Measurements from ENCODE around the gene UBE2L3. TPM values are rescaled to one million over a fixed set of nuclear protein-coding genes. Genes with fewer than 3 reads are reported as not detected.
"Not testable (repeated sequence)": the region's sequence is repeated elsewhere in the genome, so short reads cannot be mapped to it uniquely, and the experiment has no call there.

The UBE2L3 gene
- total and polyA plus RNA-seq, 2 donors (not counting 1 experiment from before 2014, with no cell fraction given): 13.5 to 30.9 TPM

DNA sequence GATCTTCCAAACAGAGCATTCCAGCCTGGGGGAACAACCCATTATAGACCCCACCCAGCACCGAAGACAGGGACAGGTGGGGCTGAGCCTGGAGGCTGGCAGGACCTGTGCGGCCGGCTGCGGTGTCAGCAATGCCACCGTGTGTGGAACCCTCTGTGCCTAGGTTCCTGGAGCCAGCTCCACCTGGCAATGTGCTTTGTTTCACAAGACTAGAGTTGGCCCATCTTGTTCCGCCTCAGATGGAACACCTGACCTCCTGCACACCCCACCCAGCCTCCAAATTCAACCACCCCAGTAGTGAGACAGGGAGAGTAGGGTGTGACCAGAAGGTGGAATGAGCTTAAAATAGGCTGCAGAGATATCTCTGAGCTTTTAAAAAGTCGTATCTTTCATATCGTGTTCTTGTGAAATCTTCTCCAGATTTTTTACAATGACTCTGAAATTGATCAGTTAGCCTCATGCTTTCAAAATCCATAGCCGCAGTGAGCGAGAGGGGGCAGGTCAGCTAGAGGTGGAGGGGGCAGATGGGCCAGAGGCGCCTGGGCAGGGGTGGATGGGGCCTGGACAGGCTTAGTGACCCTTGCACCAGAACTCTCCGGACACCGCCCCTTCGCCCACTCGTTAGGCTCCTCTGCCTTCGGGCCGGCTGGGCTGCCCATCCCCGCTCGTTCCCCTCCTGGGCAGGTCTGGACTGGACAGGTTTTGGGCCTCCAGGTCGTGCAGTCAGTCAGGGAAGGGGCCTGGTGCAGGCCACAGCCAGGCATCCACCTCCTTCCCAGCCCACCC, 34.5 kb upstream of the UBE2L3 start:
- CTCF ChIA-PET; H3K9me3 ChIP-seq (ENCODE audit: control extremely low read depth in 1 of 3, control insufficient read depth in 2 of 3, insufficient read depth in 1 of 3, low read length in 2 of 3); H3K9me3 Mint-ChIP-seq (ENCODE audit: insufficient read depth); H3K9ac ChIP-seq (ENCODE audit: low read length); H3K27me3 ChIP-seq (replicated peaks in 1 of 4; ENCODE audit: control extremely low read depth in 1 of 4, control insufficient read depth in 3 of 4, insufficient read depth in 4 of 4, low read length in 3 of 4); POLR2A ChIA-PET; H2AFZ ChIP-seq (ENCODE audit: insufficient read depth, low read depth, low read length, poor library complexity, severe bottlenecking); H3K27ac Mint-ChIP-seq; H3K4me3 Mint-ChIP-seq; H3K4me3 ChIP-seq (ENCODE audit: control extremely low read depth in 1 of 5, extremely low read depth in 1 of 5, insufficient read depth in 1 of 5, low read depth in 2 of 5, low read length in 4 of 5); H3K4me1 Mint-ChIP-seq; H3K4me1 ChIP-seq (ENCODE audit: control insufficient read depth in 2 of 2, insufficient read depth in 2 of 2, low read length in 2 of 2); H3K36me3 ChIP-seq (replicated peaks in 1 of 2; ENCODE audit: control extremely low read depth in 1 of 2, control insufficient read depth in 1 of 2, extremely low read depth in 1 of 2, insufficient read depth in 2 of 2, low read length in 1 of 2); H4K20me1 ChIP-seq (ENCODE audit: control insufficient read depth, insufficient read depth, low read length, poor library complexity, severe bottlenecking); H3K27ac ChIP-seq (ENCODE audit: low read length in 2 of 2); intact Hi-C loops (cut with micrococcal nuclease); H3K4me2 ChIP-seq (replicated peaks; ENCODE audit: low read depth, low read length, poor library complexity, severe bottlenecking); H3K27me3 Mint-ChIP-seq; H3K79me2 ChIP-seq (ENCODE audit: control insufficient read depth, insufficient read depth, low read length); DNase-seq; ATAC-seq (ENCODE audit: low read depth): not testable (repeated sequence)
- no CpG with 5 or more reads among the region's 20 CpGs for WGBS (ENCODE audit: insufficient coverage)

DNA sequence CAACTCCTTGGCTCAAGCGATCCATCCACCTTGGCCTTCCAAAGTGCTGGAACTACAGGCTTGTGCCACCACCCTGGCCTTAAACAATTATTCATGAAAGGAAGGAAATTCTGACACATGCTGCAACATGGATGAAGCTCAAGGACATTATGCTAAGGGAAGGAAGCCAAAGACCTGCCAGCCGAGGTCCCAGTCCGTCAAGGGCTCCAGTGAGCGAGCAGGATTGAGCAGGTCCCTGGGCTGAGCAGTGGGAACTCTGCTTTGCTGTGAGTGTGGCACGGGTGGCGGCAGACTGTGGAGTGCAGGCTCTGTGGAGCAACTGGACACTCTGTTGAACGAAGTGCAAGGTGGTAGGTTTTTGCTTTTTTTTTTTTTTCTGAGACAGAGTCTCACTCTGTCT, 27.7 kb upstream of the UBE2L3 start:
- H3K36me3 ChIP-seq (replicated peaks in 1 of 2; ENCODE audit: control extremely low read depth in 1 of 2, control insufficient read depth in 1 of 2, extremely low read depth in 1 of 2, insufficient read depth in 2 of 2, low read length in 1 of 2); ATAC-seq (ENCODE audit: low read depth); H3K4me3 ChIP-seq (ENCODE audit: control extremely low read depth in 1 of 5, extremely low read depth in 1 of 5, insufficient read depth in 1 of 5, low read depth in 2 of 5, low read length in 4 of 5); H3K4me1 ChIP-seq (ENCODE audit: control insufficient read depth in 2 of 2, insufficient read depth in 2 of 2, low read length in 2 of 2); H3K9ac ChIP-seq (ENCODE audit: low read length); H3K4me2 ChIP-seq (replicated peaks; ENCODE audit: low read depth, low read length, poor library complexity, severe bottlenecking); H3K27ac ChIP-seq (ENCODE audit: low read length in 2 of 2); H3K27me3 ChIP-seq (replicated peaks in 1 of 4; ENCODE audit: control extremely low read depth in 1 of 4, control insufficient read depth in 3 of 4, insufficient read depth in 4 of 4, low read length in 3 of 4); H4K20me1 ChIP-seq (ENCODE audit: control insufficient read depth, insufficient read depth, low read length, poor library complexity, severe bottlenecking); H3K4me3 Mint-ChIP-seq; DNase-seq; POLR2A ChIA-PET; H3K27me3 Mint-ChIP-seq; H3K9me3 ChIP-seq (ENCODE audit: control extremely low read depth in 1 of 3, control insufficient read depth in 2 of 3, insufficient read depth in 1 of 3, low read length in 2 of 3); CTCF ChIA-PET; intact Hi-C loops (cut with micrococcal nuclease); H2AFZ ChIP-seq (ENCODE audit: insufficient read depth, low read depth, low read length, poor library complexity, severe bottlenecking); H3K9me3 Mint-ChIP-seq (ENCODE audit: insufficient read depth); H3K79me2 ChIP-seq (ENCODE audit: control insufficient read depth, insufficient read depth, low read length); H3K27ac Mint-ChIP-seq; H3K4me1 Mint-ChIP-seq: not testable (repeated sequence)
- no CpG with 5 or more reads among the region's 7 CpGs for WGBS (ENCODE audit: insufficient coverage)

DNA sequence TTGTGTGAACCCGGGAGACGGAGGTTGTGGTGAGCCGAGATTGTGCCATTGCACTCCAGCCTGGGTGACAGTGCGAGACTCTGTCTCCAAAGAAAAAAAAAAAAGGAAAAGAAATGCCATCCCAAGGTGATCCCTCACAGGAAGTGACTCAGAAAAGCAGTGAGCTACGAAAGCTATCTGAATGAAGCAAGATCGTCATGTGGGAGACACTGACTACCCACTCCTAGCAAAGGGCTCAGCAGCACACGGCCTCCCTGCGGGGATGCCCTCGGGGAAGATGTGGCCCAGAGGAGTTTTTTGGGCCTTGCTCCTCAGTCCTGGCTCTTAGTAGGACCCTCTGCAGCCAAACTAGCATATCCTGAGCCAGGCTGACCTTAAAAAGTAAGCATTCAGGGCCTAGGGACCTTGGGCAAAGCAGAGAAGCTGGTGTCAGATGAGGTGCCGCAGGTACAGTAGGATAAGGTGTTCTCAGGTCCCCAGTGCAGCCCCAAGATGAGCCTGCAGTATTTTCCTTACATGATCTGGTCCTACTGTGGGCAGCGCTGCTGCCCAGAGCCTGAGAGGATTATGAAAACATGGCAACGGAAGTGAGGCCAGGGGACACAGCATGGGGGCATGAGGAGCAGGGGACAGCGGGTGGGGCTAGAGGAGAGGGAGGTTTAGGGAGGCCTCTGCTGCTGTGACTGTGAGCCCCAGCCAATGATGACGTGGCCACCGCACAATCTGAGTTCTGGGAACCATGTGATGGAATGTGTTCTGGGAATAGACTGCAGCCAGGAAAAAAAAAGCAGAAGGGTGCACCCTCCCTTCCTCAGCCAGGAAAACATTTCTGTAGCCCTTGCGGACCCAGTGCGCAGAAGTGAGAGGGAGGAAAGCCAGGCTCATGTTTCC, 22.8 kb upstream of the UBE2L3 start:
- H3K36me3 ChIP-seq (replicated peaks in 1 of 2; ENCODE audit: control extremely low read depth in 1 of 2, control insufficient read depth in 1 of 2, extremely low read depth in 1 of 2, insufficient read depth in 2 of 2, low read length in 1 of 2); H3K9me3 Mint-ChIP-seq (ENCODE audit: insufficient read depth); H3K4me1 ChIP-seq (ENCODE audit: control insufficient read depth in 2 of 2, insufficient read depth in 2 of 2, low read length in 2 of 2); H2AFZ ChIP-seq (ENCODE audit: insufficient read depth, low read depth, low read length, poor library complexity, severe bottlenecking); CTCF ChIA-PET; H3K9me3 ChIP-seq (ENCODE audit: control extremely low read depth in 1 of 3, control insufficient read depth in 2 of 3, insufficient read depth in 1 of 3, low read length in 2 of 3); H3K4me3 Mint-ChIP-seq; H3K27me3 ChIP-seq (replicated peaks in 1 of 4; ENCODE audit: control extremely low read depth in 1 of 4, control insufficient read depth in 3 of 4, insufficient read depth in 4 of 4, low read length in 3 of 4); ATAC-seq (ENCODE audit: low read depth); H3K79me2 ChIP-seq (ENCODE audit: control insufficient read depth, insufficient read depth, low read length); POLR2A ChIA-PET; intact Hi-C loops (cut with micrococcal nuclease); H3K9ac ChIP-seq (ENCODE audit: low read length); H3K4me2 ChIP-seq (replicated peaks; ENCODE audit: low read depth, low read length, poor library complexity, severe bottlenecking); H3K27ac ChIP-seq (ENCODE audit: low read length in 2 of 2); H3K27me3 Mint-ChIP-seq; H3K27ac Mint-ChIP-seq; H4K20me1 ChIP-seq (ENCODE audit: control insufficient read depth, insufficient read depth, low read length, poor library complexity, severe bottlenecking); DNase-seq; H3K4me1 Mint-ChIP-seq; H3K4me3 ChIP-seq (ENCODE audit: control extremely low read depth in 1 of 5, extremely low read depth in 1 of 5, insufficient read depth in 1 of 5, low read depth in 2 of 5, low read length in 4 of 5): not testable (repeated sequence)
- WGBS (ENCODE audit: insufficient coverage): 80% methylated on average over 1 of the region's 17 CpGs

DNA sequence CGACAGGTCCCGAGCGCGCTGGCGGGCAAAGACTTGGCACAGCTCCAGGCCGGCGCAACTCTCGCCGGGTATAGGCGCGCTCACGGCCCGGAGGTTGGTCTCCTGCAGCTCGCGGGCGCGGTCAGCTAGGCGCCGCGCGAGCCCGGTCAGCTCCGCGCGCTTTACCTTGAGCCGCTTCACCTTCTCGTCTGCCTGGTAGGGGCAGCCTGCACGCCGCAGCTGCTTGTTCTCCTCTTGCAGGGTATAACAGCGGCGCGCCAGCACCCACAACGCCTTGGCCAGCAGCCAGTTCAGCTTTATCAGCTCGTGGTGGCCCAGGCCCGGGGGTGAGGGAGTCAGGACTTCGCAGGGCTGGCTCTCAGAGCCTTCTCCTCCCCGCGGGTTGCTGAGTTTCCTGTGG, 18.0 kb upstream of the UBE2L3 start:
- ATAC-seq (ENCODE audit: low read depth): peak; percentile 8
- H3K4me3 Mint-ChIP-seq; H3K4me3 ChIP-seq (ENCODE audit: control extremely low read depth in 1 of 5, extremely low read depth in 1 of 5, insufficient read depth in 1 of 5, low read depth in 2 of 5, low read length in 4 of 5); H3K27ac ChIP-seq (ENCODE audit: low read length in 2 of 2); H3K9me3 ChIP-seq (ENCODE audit: control extremely low read depth in 1 of 3, control insufficient read depth in 2 of 3, insufficient read depth in 1 of 3, low read length in 2 of 3); H3K4me2 ChIP-seq (replicated peaks; ENCODE audit: low read depth, low read length, poor library complexity, severe bottlenecking); H3K4me1 ChIP-seq (ENCODE audit: control insufficient read depth in 2 of 2, insufficient read depth in 2 of 2, low read length in 2 of 2); H3K9ac ChIP-seq (ENCODE audit: low read length); H4K20me1 ChIP-seq (ENCODE audit: control insufficient read depth, insufficient read depth, low read length, poor library complexity, severe bottlenecking); CTCF ChIA-PET; POLR2A ChIA-PET; H3K9me3 Mint-ChIP-seq (ENCODE audit: insufficient read depth); H3K27me3 Mint-ChIP-seq; DNase-seq; H3K36me3 ChIP-seq (replicated peaks in 1 of 2; ENCODE audit: control extremely low read depth in 1 of 2, control insufficient read depth in 1 of 2, extremely low read depth in 1 of 2, insufficient read depth in 2 of 2, low read length in 1 of 2); H3K27ac Mint-ChIP-seq; H3K4me1 Mint-ChIP-seq; H3K79me2 ChIP-seq (ENCODE audit: control insufficient read depth, insufficient read depth, low read length); intact Hi-C loops (cut with micrococcal nuclease); H2AFZ ChIP-seq (ENCODE audit: insufficient read depth, low read depth, low read length, poor library complexity, severe bottlenecking); H3K27me3 ChIP-seq (replicated peaks in 1 of 4; ENCODE audit: control extremely low read depth in 1 of 4, control insufficient read depth in 3 of 4, insufficient read depth in 4 of 4, low read length in 3 of 4): not testable (repeated sequence)
- no CpG with 5 or more reads among the region's 38 CpGs for WGBS (ENCODE audit: insufficient coverage)
